Measurements from ENCODE around the gene PALMD. TPM values are rescaled to one million over a fixed set of nuclear protein-coding genes. Genes with fewer than 3 reads are reported as not detected.

PALMD gene
- total RNA-seq, 4 donors from 2014 or later = 27.1 to 39.2 (median 31.3) TPM

- H3K4me1 ChIP-seq = peaks cover 0 to 8% (median 0%) of the 10 kb centered on the region in 3 donors
- H3K27me3 ChIP-seq = no peaks in the 10 kb centered on the region
- no peak for TF ChIP-seq POLR2A (IDR thresholded peaks at IDR 0.05)
- H3K36me3 ChIP-seq = peaks cover 0 to 91% (median 7%) of the 10 kb centered on the region in 3 donors
- no peak for DNase-seq
- intact Hi-C loops (cut with DNase I) = no loop called here
- 29 to 41% methylated on average over 1 of the region's 1 CpG for WGBS, 2 donors
- H3K9me3 ChIP-seq = no peaks in the 10 kb centered on the region
- no peak overlapping the region for H3K27ac ChIP-seq
- H3K4me3 ChIP-seq = no peak overlapping the region
Measured at GRCh38 chr1:99740141-99740540, 94.2 kb downstream of the PALMD start.

Other genes with a start within 250 kb of the PALMD start
- 10 to 100 TPM; 23.1 to 40.7 (median 27.8) TPM for gene FRRS1, start 120.5 kb downstream of the PALMD start, total RNA-seq
- gene AGL, start 204.2 kb downstream of the PALMD start, total RNA-seq = 10 to 100 TPM; 12.3 to 43.5 (median 20.6) TPM